ENCODE measurements around the gene NUCB2.

NUCB2 gene

DNA sequence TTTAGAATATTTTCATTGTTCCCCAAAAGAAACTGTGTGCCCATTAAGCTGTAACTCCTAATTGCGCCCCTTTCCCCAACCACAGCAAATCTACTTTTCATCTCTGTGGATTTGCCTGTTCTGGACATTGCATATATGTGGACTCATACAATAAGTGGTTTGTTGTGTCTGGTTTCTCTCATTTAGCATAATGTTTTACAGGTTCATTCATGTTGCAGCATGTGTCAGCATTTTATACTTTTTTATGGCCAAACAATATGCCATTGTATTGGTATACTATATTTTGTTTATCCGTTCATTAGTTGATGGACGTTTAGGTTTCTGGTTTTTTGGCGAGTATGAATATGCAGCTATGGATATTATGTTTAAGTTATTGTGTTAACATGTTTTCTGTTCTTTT, 23.8 kb downstream of the NUCB2 start:
- Mint-ChIP-seq H3K4me3 (no peak overlapping the region), H3K4me1 (no peaks in the 10 kb centered on the region), H3K27me3 (ENCODE audit: low read depth) (no peaks in the 10 kb centered on the region), H3K36me3 (ENCODE audit: low read depth) (peaks cover 39% of the 10 kb centered on the region), H3K27ac (no peak overlapping the region), H3K9me3 (peaks cover 2% of the 10 kb centered on the region)
- TF ChIP-seq, protein P1, sequence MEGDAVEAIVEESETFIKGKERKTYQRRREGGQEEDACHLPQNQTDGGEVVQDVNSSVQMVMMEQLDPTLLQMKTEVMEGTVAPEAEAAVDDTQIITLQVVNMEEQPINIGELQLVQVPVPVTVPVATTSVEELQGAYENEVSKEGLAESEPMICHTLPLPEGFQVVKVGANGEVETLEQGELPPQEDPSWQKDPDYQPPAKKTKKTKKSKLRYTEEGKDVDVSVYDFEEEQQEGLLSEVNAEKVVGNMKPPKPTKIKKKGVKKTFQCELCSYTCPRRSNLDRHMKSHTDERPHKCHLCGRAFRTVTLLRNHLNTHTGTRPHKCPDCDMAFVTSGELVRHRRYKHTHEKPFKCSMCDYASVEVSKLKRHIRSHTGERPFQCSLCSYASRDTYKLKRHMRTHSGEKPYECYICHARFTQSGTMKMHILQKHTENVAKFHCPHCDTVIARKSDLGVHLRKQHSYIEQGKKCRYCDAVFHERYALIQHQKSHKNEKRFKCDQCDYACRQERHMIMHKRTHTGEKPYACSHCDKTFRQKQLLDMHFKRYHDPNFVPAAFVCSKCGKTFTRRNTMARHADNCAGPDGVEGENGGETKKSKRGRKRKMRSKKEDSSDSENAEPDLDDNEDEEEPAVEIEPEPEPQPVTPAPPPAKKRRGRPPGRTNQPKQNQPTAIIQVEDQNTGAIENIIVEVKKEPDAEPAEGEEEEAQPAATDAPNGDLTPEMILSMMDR (IDR thresholded peaks at IDR 0.05; ENCODE audit: unreplicated experiment in 3 of 3): no peak

DNA sequence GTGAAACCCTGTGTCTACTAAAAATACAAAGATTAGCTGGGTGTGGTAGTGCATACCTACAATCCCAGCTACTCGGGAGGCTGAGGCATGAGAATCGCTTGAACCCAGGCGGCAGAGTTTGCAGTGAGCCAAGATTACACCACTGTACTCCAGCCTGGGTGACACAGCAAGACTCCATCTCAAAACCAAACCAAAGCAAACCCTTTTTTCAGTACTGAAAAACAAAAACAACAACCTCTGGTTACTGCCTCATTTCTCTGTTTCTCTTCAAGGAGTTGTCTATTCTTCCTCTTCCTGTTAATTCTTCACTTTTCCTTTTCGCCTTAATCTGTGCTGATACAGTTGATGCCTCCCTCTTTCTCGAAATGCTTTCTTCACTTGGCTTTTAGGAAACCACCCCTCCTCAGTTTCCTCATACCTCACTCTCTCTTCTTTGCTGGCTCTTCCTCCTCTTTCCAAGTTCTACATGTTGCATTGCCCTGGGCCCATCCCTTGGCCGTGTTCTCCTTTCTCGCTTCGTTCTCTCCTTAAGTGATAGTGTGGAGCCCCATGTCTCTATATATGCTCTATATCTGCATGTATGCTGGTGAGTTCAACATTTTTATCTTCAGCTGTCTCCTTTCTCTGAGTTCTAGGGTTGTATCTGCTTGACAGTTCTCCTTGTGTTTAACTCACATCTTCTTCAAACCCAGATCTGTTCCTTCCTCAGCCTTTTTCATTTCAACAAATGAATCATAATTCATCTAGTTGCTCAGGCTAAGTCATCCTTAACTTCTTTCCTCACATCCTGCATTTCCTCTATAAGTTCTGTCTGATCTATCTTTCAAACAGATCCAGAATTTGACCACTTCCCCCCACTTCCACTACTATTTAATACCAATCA, 37.1 kb downstream of the NUCB2 start:
- Mint-ChIP-seq H3K4me1 (no peaks in the 10 kb centered on the region), H3K36me3 (ENCODE audit: low read depth) (peaks cover 7% of the 10 kb centered on the region), H3K27ac (no peak overlapping the region), H3K27me3 (ENCODE audit: low read depth) (no peaks in the 10 kb centered on the region), H3K4me3 (no peak overlapping the region), H3K9me3 (no peaks in the 10 kb centered on the region)
- TF ChIP-seq, protein P1 (IDR thresholded peaks at IDR 0.05; ENCODE audit: unreplicated experiment in 3 of 3): no peak

DNA sequence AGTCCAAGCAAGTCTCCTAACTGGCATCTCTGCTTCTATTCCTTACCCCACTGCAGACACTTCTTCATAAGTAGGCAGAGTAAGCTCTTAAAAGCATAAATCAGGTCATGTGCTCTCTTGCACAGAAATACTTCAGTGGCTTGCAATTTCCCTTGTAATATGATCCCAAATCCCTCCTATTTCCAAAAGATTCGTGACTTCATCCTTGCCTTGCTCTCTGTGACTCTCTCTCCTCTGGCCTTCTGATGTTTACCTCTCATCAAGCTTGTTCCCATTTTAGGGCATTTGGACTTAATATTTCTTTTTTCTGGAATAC, 37.7 kb downstream of the NUCB2 start:
- Mint-ChIP-seq H3K9me3 (no peaks in the 10 kb centered on the region), H3K27me3 (ENCODE audit: low read depth) (no peaks in the 10 kb centered on the region), H3K4me3 (no peak overlapping the region), H3K36me3 (ENCODE audit: low read depth) (peaks cover 7% of the 10 kb centered on the region), H3K27ac (no peak overlapping the region), H3K4me1 (no peaks in the 10 kb centered on the region)
- TF ChIP-seq, protein P1 (IDR thresholded peaks at IDR 0.05; ENCODE audit: unreplicated experiment in 3 of 3): no peak

DNA sequence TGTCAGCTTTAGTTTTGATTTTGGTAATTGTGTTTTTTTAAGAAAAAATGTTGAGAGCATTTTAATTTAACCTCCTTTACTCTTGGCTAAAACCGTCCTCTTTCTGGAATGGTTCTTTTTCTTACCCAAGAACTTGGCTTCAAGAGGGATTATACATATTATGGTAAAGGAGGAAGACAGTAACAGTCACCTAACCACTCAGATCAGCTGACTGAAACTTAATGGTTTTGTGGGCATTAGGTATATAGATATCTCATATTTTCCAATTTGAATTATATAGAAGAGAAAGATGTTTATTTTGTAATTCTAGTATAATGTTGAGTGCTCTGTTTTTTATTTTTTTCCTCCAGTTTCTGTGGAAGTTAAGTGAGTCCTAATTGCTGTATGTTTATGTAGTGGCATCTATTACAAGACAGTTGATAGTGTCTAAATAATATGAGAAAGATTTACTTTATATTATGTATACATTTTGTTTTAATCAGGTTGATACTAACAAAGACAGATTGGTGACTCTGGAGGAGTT, 38.4 kb downstream of the NUCB2 start:
- no peaks in the 10 kb centered on the region for H3K9me3 Mint-ChIP-seq
- H3K27me3 Mint-ChIP-seq (ENCODE audit: low read depth): no peaks in the 10 kb centered on the region
- H3K4me1 Mint-ChIP-seq: no peaks in the 10 kb centered on the region
- no peak overlapping the region for H3K27ac Mint-ChIP-seq
- no peak overlapping the region for H3K4me3 Mint-ChIP-seq
- TF ChIP-seq, protein P1 (IDR thresholded peaks at IDR 0.05; ENCODE audit: unreplicated experiment in 3 of 3): no peak
- peaks cover 10% of the 10 kb centered on the region for H3K36me3 Mint-ChIP-seq (ENCODE audit: low read depth)

DNA sequence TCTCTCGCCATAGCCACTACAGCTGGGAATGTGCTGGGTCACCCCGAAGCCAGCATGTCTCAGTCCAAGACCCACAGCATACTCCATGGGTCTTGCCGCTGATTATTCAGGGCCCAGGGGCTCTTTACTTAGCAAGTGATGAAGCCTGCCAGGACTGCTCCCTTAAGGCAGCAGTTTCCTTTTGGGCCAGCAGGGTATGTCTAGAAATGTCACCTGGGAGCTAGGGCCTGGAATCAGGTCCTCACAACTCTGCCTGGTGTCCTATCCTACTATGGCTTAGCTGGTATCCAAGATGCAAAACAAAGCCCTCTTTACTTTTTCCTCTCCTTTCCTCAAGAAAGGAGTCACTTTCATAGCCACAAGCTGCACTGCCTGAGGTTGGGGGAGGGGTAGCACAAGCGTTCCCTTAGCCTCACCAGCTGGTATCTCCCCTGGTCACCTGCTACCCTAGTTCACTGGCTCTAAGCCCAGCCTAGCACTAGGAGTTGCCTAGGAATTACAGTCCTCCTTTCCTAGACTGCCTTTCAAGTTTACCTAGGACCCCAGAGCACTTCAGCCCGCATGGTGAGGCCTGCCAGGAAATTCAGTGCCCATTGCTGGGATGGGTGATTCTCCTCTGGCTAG, 52.4 kb downstream of the NUCB2 start:
- H3K4me1 Mint-ChIP-seq: no peaks in the 10 kb centered on the region
- H3K36me3 Mint-ChIP-seq (ENCODE audit: low read depth): peaks cover 31% of the 10 kb centered on the region
- peaks cover 3% of the 10 kb centered on the region for H3K9me3 Mint-ChIP-seq
- TF ChIP-seq, protein P1 (IDR thresholded peaks at IDR 0.05; ENCODE audit: unreplicated experiment in 3 of 3): no peak
- no peak overlapping the region for H3K4me3 Mint-ChIP-seq
- no peaks in the 10 kb centered on the region for H3K27me3 Mint-ChIP-seq (ENCODE audit: low read depth)
- no peak overlapping the region for H3K27ac Mint-ChIP-seq

Measured in nephron (organoid).